GM10248 (cell line): ENCODE measurements around the gene RBMS2.

Source experiments
- CTCF ChIA-PET: fragments of 300-600 bp; sonication (Branson Sonifier 250); formaldehyde crosslinking; extraction: SDS; loops from one replicate; lab custom pipeline; 2021; ENCODE audit warnings: antibody characterized with exemption; lab: Yijun Ruan, JAX
- POLR2A ChIA-PET: fragments of 350-650 bp; sonication (Branson Sonifier 250); formaldehyde crosslinking; extraction: SDS; loops from one replicate; lab custom pipeline; 2020; ENCODE audit warnings: antibody characterized with exemption; lab: Yijun Ruan, JAX
- DNase-seq: peaks from one replicate; pipeline ENCODE4 v3.0.0; 2012; ENCODE audit errors: extremely low spot score
- CTCF ChIP-seq: IDR thresholded peaks from 2 replicates; pipeline ENCODE4 v1.5.1; 2012; ENCODE audit warnings: mild to moderate bottlenecking, low read depth; ENCODE audit errors: extremely low read depth, missing control alignments, control extremely low read depth

The RBMS2 gene

DNA sequence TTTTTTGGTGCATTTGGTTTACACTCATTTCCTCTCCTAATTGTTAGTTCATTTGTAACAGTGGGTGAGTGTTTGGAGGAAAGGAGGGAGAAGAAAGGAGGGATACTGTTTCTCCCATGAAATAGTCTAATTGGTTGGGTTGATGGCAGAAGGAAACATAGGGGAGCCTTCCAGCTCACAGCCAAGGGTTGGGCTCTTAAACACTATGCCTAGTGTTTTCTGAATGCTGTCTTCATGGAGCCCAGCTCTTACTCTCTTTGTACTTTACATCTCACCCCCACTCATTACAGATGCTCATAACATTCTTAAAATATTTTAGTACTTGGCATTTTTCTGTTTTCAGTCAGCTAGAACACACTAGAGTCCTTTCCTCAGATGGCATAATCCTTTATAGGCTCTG, 70.3 kb downstream of the RBMS2 start:
- ChIA-PET POLR2A (no interaction called here), CTCF (interaction anchor here (1.0 to 4.0 kb wide), 9 partner anchors 10 to 100 kb away, joined by 3 to 33 read pairs (median 6); no protein-coding TSS in a partner anchor)
- no peak for TF ChIP-seq CTCF
- DNase-seq, result no peak

DNA sequence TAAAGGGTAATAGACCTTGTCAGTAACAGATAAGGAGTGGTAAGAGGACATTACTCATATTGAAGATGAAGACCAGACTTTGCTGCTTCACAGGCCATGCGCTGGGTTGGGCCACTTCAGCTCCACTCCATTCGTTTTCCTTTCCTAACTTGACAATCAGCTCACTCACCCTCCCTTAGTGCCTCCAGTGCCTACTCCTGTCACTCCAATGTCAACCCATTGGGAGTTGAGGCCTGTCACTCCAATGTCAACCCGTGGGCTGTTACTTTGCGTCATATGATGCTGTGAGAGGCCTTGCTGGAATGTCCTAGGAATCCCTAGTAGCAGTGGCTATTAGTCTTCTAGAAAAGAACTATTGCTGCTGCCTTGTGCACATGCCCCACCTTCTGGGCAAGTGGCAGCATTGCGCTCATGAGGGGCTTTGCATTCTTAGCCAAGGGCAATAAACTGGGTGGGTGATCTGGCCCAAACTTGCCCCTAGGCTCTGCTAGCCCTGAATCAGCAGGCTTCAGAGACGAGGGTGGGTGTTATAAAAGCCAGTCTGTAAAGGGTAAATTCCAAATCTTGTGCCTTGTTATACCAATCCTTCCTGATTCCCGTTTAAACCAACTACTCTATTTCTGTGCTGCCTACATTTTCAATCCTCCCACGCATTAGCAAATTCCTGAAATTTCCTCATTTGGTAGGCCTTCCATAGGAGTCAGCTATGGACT, 72.4 kb downstream of the RBMS2 start:
- POLR2A ChIA-PET, result no interaction called here
- DNase-seq, result peak; percentile 71
- TF ChIP-seq CTCF, result peak; percentile 90
- CTCF ChIA-PET, result interaction anchor here (0.6 to 4.0 kb wide), 28 partner anchors 8 to 372 kb away, joined by 3 to 20 read pairs (median 4); partner anchors contain the start of genes BAZ2A, RBMS2 and RNF41

DNA sequence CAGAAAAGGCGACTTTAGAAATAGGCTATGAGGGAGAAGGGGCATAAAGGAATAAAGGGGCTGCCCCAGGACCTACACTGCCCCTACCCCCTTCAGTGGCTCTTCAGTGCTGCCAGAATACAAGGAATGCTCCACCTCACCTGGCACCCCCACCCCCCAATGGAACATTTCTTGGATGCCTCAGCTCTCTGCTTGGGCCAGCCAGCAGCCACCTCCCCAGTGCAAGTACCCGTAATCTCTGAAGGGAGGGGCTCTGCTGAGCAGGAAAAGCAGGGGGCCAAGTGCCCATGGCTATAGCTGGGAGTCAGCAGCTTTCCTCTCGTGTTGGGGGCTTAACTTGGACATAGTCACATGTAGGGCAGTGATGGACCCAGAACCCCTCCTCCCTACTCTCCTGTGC, 75.2 kb downstream of the RBMS2 start:
- CTCF ChIA-PET, result interaction anchor here (0.9 to 1.0 kb wide), 2 partner anchors 9 to 229 kb away, joined by 3 read pairs; no protein-coding TSS in a partner anchor
- no peak for TF ChIP-seq CTCF
- POLR2A ChIA-PET, result interaction anchor here (0.5 kb wide), 1 partner anchor 580 kb away, joined by 4 read pairs; no protein-coding TSS in a partner anchor
- no peak for DNase-seq

- TF ChIP-seq CTCF, result no peak
- POLR2A ChIA-PET, result no interaction called here
- CTCF ChIA-PET, result interaction anchor here (1.8 kb wide), 1 partner anchor 10 kb away, joined by 6 read pairs; no protein-coding TSS in a partner anchor
- DNase-seq, result no peak
These were observed 77.4 kb downstream of the RBMS2 start for GRCh38 chr12:56599041-56599440.

DNA sequence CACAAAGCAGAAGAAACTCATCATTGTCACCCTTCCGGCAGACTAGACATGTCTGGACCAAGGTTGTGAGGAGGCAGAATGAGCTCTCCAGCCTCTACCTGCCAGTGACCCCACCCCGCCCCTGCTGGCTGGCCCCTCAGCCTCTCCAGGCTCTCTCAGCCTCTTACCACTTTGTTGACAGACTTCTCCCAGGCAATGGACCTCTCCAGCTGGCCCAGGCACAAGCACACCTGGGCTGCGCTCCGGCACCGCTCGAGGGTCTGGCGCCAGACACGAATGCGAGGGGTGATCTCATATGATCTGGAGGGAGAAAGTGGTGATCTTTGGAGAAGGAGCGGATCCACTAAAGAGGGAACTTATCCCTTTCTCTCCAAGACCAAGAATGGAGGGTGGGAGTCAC, 78.2 kb downstream of the RBMS2 start:
- CTCF ChIA-PET, result interaction anchor here (1.1 to 1.8 kb wide), 2 partner anchors 10 to 86 kb away, joined by 5 to 6 read pairs; no protein-coding TSS in a partner anchor
- POLR2A ChIA-PET, result no interaction called here
- TF ChIP-seq CTCF, result no peak
- no peak for DNase-seq

- ChIA-PET CTCF (interaction anchor here (1.1 to 3.6 kb wide), 6 partner anchors 8 to 87 kb away, joined by 5 to 28 read pairs (median 12); no protein-coding TSS in a partner anchor), POLR2A (interaction anchor here (0.5 to 0.6 kb wide), 2 partner anchors 57 to 486 kb away, joined by 3 to 4 read pairs; no protein-coding TSS in a partner anchor)
These were observed 79.1 kb downstream of the RBMS2 start for GRCh38 chr12:56600753-56601152.

More at GRCh38 chr12:56600753-56601152, 79.1 kb downstream of the RBMS2 start:
- no peak for TF ChIP-seq CTCF
- no peak for DNase-seq
